ES-I3 (cell line): Measurements from ENCODE around the gene PDLIM5.

Source experiments
- H3K36me3 ChIP-seq: 2 replicates; pipeline ENCODE4 v1.6.1; 2013; ENCODE audit warnings: mild to moderate bottlenecking, low read length, control low read depth, moderate library complexity; ENCODE audit not compliant: insufficient read depth
- H3K4me1 ChIP-seq: 2 replicates; pipeline ENCODE4 v1.6.1; 2013; ENCODE audit warnings: mild to moderate bottlenecking, control low read depth, low read length; ENCODE audit not compliant: insufficient read depth
- H3K9ac ChIP-seq: 2 replicates; pipeline ENCODE4 v1.6.1; 2013; ENCODE audit warnings: low read depth, mild to moderate bottlenecking, low read length, moderate library complexity
- H3K9me3 ChIP-seq: 2 replicates; pipeline ENCODE4 v1.6.1; 2013; ENCODE audit warnings: mild to moderate bottlenecking, low read length, moderate library complexity; ENCODE audit not compliant: control insufficient read depth, insufficient read depth

PDLIM5 gene

GRCh38 chr4:94698187-94698586 lies 246.4 kb downstream of the PDLIM5 start:
- no peaks in the 10 kb centered on the region for H3K4me1 ChIP-seq
- H3K9ac ChIP-seq = no peak overlapping the region
- no peaks in the 10 kb centered on the region for H3K36me3 ChIP-seq
- no peaks in the 10 kb centered on the region for H3K9me3 ChIP-seq

- Histone ChIP-seq H3K4me1 (no peaks in the 10 kb centered on the region), H3K9me3 (no peaks in the 10 kb centered on the region), H3K36me3 (no peaks in the 10 kb centered on the region), H3K9ac (no peak overlapping the region)
Observed at GRCh38 chr4:94700298-94700697, 248.6 kb downstream of the PDLIM5 start.

DNA sequence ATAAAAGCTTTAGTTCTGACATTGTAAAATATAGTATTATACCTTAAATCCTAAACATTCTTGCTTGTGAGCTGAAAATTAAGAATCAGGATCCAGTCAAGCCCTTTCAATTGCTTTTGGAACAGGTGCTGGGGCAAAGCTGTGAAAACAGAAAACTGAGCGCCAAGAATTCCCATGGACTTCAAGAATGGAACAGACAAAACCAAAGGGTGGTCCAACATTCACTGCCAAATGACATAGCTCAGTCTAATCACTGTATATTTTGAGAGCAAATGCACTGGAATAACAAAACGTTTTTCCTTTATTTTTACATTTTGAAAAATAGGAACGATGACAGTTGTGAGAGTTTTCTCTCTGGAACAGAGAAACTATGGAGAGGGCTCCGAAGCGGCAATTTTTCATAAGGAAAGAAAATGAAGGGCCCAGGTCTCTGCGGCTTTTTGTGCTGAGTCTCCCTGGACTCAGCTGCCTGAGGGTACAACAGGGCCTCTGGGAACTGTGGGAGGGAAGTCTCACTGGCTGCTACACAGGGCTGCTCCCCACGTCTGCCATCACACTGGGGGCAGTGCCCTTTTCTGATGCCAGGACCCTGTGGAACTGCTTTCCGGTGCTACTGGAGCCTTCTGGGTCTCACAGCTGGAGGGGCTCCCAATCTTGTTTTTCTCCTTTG lies 250.0 kb downstream of the PDLIM5 start:
- H3K9ac ChIP-seq = no peak overlapping the region
- H3K9me3 ChIP-seq = no peaks in the 10 kb centered on the region
- no peaks in the 10 kb centered on the region for H3K4me1 ChIP-seq
- no peaks in the 10 kb centered on the region for H3K36me3 ChIP-seq

- H3K36me3 ChIP-seq = no peaks in the 10 kb centered on the region
- H3K9me3 ChIP-seq = no peaks in the 10 kb centered on the region
- no peaks in the 10 kb centered on the region for H3K4me1 ChIP-seq
- no peak overlapping the region for H3K9ac ChIP-seq
Observed at GRCh38 chr4:94711635-94712034, 259.9 kb downstream of the PDLIM5 start.

DNA sequence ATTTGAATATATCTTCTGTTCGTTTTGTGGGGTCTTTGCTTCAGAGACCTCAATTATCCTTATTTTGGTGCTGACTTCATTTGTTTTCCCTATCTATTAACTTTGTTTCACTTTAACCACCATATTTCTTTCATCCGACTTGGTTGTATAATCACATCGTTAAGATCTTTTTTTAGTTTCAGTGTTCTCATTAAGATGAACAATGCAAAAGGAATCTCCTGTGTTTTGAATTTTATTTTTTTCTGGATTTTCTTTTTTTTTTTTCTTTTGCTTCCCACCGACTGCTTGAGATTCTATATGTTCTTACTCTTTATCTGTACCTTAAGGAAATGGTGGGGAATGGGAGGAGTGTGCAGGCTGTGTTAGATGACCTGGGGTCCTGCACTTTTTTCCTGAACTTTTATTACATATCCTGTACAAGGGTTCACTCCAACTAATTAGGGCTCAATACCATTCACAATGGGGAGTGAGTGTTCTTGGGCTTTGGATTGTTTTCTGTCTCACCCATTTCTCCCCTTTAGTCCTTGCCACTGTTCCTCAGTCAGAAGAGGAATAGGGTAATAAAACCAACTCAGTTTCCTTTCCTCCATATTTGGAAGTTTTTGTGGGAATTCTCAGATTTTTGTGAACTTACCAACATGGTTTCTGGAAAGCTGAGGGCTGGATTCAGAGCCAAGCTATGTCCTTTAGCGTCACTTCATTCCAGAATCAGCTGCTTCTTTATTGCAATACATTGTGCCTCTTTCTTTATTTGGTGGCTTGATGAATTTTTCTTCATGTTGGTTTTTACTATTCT lies 262.8 kb downstream of the PDLIM5 start:
- H3K9me3 ChIP-seq = no peaks in the 10 kb centered on the region
- H3K9ac ChIP-seq = no peak overlapping the region
- H3K4me1 ChIP-seq = no peaks in the 10 kb centered on the region
- no peaks in the 10 kb centered on the region for H3K36me3 ChIP-seq

DNA sequence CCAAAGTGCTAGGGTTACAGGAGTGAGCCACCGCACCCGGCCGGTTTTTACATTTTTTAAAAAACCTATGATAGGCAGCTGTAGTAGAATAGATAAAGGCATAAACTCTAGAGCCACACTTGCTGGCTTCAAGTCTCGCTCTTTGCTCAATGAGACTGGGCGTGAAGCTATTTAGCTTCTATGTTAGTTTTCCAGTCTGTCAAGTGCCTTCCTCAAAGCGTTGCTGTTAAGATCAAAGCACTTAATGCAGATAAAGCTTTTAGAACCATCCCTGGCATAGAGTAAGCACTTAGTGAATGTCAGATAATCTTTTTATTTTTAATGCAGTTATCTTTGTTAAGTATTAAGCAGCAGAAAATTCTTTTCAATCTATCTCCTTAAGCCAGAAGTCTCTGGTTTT lies 264.0 kb downstream of the PDLIM5 start:
- H3K36me3 ChIP-seq = no peaks in the 10 kb centered on the region
- no peaks in the 10 kb centered on the region for H3K9me3 ChIP-seq
- H3K4me1 ChIP-seq = no peaks in the 10 kb centered on the region
- no peak overlapping the region for H3K9ac ChIP-seq
